ENCODE results near the gene GNA14. TPM values are rescaled to one million over a fixed set of nuclear protein-coding genes. Genes with fewer than 3 reads are reported as not detected.

The GNA14 gene
- total RNA-seq, 1 experiment from 2014 or later, result 0.25 TPM

GRCh38 chr9:77392328-77392727 lies 255.8 kb downstream of the GNA14 start:
- H3K9me2 ChIP-seq (ENCODE audit: insufficient read depth), result no peaks in the 10 kb centered on the region
- no peaks in the 10 kb centered on the region for H3K79me2 ChIP-seq (ENCODE audit: insufficient read depth, low read length)
- no peak overlapping the region for H3K9ac ChIP-seq (ENCODE audit: low read length)
- H3K4me2 ChIP-seq (ENCODE audit: low read length), result no peak overlapping the region
- H3K27ac ChIP-seq (ENCODE audit: low read depth, low read length), result no peak overlapping the region
- POLR2A ChIA-PET, result no interaction called here
- intact Hi-C loops (cut with micrococcal nuclease), result no loop called here
- no peaks in the 10 kb centered on the region for H3K4me1 ChIP-seq (ENCODE audit: control insufficient read depth in 1 of 2, insufficient read depth in 2 of 2, low read length in 2 of 2)
- BruUV-seq (replicated peaks), result no TSS peak
- no peaks in the 10 kb centered on the region for H3K36me3 ChIP-seq (ENCODE audit: control insufficient read depth in 1 of 2, insufficient read depth in 2 of 2, low read length in 2 of 2)
- H3K4me3 ChIP-seq (replicated peaks in 1 of 2; ENCODE audit: low read depth in 1 of 2, low read length in 2 of 2), result no peak overlapping the region
- no peaks in the 10 kb centered on the region for H3K27me3 ChIP-seq (ENCODE audit: insufficient read depth, low read length)
- RAD21 ChIA-PET (ENCODE audit: low non-redundant PET in 1 of 2, low total read pairs in 2 of 2, uncharacterized antibody in 2 of 2, unreplicated experiment in 2 of 2), result no interaction called here
- CTCF ChIA-PET, result no interaction called here
- H3K9me3 ChIP-seq (ENCODE audit: control insufficient read depth in 1 of 2, insufficient read depth in 1 of 2, low read depth in 1 of 2, low read length in 2 of 2), result no peaks in the 10 kb centered on the region
- DNase-seq (ENCODE audit: low read depth, low spot score), result no peak
- H2AFZ ChIP-seq (ENCODE audit: low read depth, low read length, poor library complexity, severe bottlenecking), result no peak overlapping the region
- ATAC-seq, result no peak
- no peaks in the 10 kb centered on the region for H4K20me1 ChIP-seq (ENCODE audit: insufficient read depth)
- no peak for TF ChIP-seq SIN3A (IDR thresholded peaks at IDR 0.05; ENCODE audit: low read depth)
- TF ChIP-seq ZBTB33 (IDR thresholded peaks at IDR 0.05; ENCODE audit: extremely low read depth, insufficient replicate concordance, low read length), result no peak
- TF ChIP-seq EZH2phosphoT487 (IDR thresholded peaks at IDR 0.05; ENCODE audit: borderline replicate concordance), result no peak
- TF ChIP-seq RAD21 (IDR thresholded peaks at IDR 0.05; ENCODE audit: low read depth), result no peak
- no peak for TF ChIP-seq ZFX (IDR thresholded peaks at IDR 0.05)
- no peak for TF ChIP-seq JUND (IDR thresholded peaks at IDR 0.05)

- ATAC-seq, result no peak
- Histone ChIP-seq H3K9me2 (ENCODE audit: insufficient read depth) (no peaks in the 10 kb centered on the region), H3K9me3 (ENCODE audit: control insufficient read depth in 1 of 2, insufficient read depth in 1 of 2, low read depth in 1 of 2, low read length in 2 of 2) (no peaks in the 10 kb centered on the region), H3K4me3 (replicated peaks in 1 of 2; ENCODE audit: low read depth in 1 of 2, low read length in 2 of 2) (no peak overlapping the region), H3K36me3 (ENCODE audit: control insufficient read depth in 1 of 2, insufficient read depth in 2 of 2, low read length in 2 of 2) (no peaks in the 10 kb centered on the region), H3K79me2 (ENCODE audit: insufficient read depth, low read length) (no peaks in the 10 kb centered on the region), H3K9ac (ENCODE audit: low read length) (no peak overlapping the region), H3K27ac (ENCODE audit: low read depth, low read length) (no peak overlapping the region), H4K20me1 (ENCODE audit: insufficient read depth) (no peaks in the 10 kb centered on the region), H3K4me2 (ENCODE audit: low read length) (no peak overlapping the region), H3K4me1 (ENCODE audit: control insufficient read depth in 1 of 2, insufficient read depth in 2 of 2, low read length in 2 of 2) (no peaks in the 10 kb centered on the region), H2AFZ (ENCODE audit: low read depth, low read length, poor library complexity, severe bottlenecking) (no peak overlapping the region), H3K27me3 (ENCODE audit: insufficient read depth, low read length) (no peaks in the 10 kb centered on the region)
- TF ChIP-seq ZBTB33 (IDR thresholded peaks at IDR 0.05; ENCODE audit: extremely low read depth, insufficient replicate concordance, low read length), result no peak
- TF ChIP-seq POLR2A (IDR thresholded peaks at IDR 0.05; ENCODE audit: borderline replicate concordance, extremely low read depth, insufficient read depth, insufficient read length), result no peak
- POLR2A ChIA-PET, result no interaction called here
- RAD21 ChIA-PET (ENCODE audit: low non-redundant PET in 1 of 2, low total read pairs in 2 of 2, uncharacterized antibody in 2 of 2, unreplicated experiment in 2 of 2), result no interaction called here
- BruUV-seq (replicated peaks), result no TSS peak
- CTCF ChIA-PET, result no interaction called here
- DNase-seq (ENCODE audit: low read depth, low spot score), result no peak
- intact Hi-C loops (cut with micrococcal nuclease), result no loop called here
These were observed 256.3 kb downstream of the GNA14 start for GRCh38 chr9:77391834-77392233.
